Brain microvascular endothelial cell (primary cell): ENCODE results near the gene PSPN.

ENCODE experiments used
- DNase-seq: peaks from one replicate; pipeline ENCODE4 v3.0.0-alpha.2; 2020
- H3K27ac ChIP-seq: fragments of 250-450 bp; sonication (Bioruptor Pico); 2 replicates; pipeline ENCODE4 v1.5.1; 2020; ENCODE audit warnings: mild to moderate bottlenecking, moderate library complexity
- H3K27me3 ChIP-seq: fragments of 250-450 bp; sonication (Bioruptor Pico); replicated peaks from 2 replicates; pipeline ENCODE4 v1.5.1; 2020; ENCODE audit warnings: mild to moderate bottlenecking
- H3K36me3 ChIP-seq: fragments of 250-450 bp; sonication (Bioruptor Pico); replicated peaks from 2 replicates; pipeline ENCODE4 v1.5.1; 2020; ENCODE audit warnings: mild to moderate bottlenecking
- H3K4me3 ChIP-seq: 2 replicates; pipeline ENCODE4 v1.5.1; 2011; ENCODE audit warnings: low read depth, mild to moderate bottlenecking, control low read depth, low read length, moderate library complexity
- CTCF ChIP-seq: IDR thresholded peaks from 2 replicates; pipeline ENCODE4 v1.5.1; 2011; ENCODE audit warnings: low read depth, mild to moderate bottlenecking, moderate library complexity, low read length, control low read depth, inconsistent platforms; ENCODE audit errors: missing control alignments
- in situ Hi-C: cut with HindIII; loops from 2 replicates; pipeline ENCODE4 v1.10.0; 2017; ENCODE audit warnings: low sequenced_read_pairs, low pct_ligation_motif_present

PSPN gene

GRCh38 chr19:6375411-6376010 lies at the start of gene PSPN:
Gene PSPN (minus strand): TSS chr19:6375933. CDS start chr19:6375849, 84 bp downstream.
- no peak within 1 kb of the TSS for H3K27ac ChIP-seq

GRCh38 chr19:6424939-6425731 lies 49.4 kb upstream of the PSPN start:
- no peak for TF ChIP-seq CTCF
- DNase-seq, result peak; percentile 100
- peaks cover 14% of the 10 kb centered on the region for H3K36me3 ChIP-seq
- H3K27me3 ChIP-seq, result no peaks in the 10 kb centered on the region
- H3K27ac ChIP-seq, result peak overlapping the region; percentile 43
- no peak overlapping the region for H3K4me3 ChIP-seq
- in situ Hi-C loops, result no loop called here

More at GRCh38 chr19:6375411-6376010, at the start of gene PSPN:
- no peaks in the 10 kb centered on the region for H3K27me3 ChIP-seq
- H3K36me3 ChIP-seq, result peaks cover 21% of the 10 kb centered on the region
- DNase-seq, result no peak
- no peak within 1 kb of the TSS for H3K4me3 ChIP-seq
- TF ChIP-seq CTCF, result no peak
- in situ Hi-C loops, result no loop called here

- in situ Hi-C loops, result no loop called here
- DNase-seq, result no peak
- Histone ChIP-seq H3K27me3 (no peaks in the 10 kb centered on the region), H3K27ac (peak within 1 kb of the TSS; percentile 43), H3K36me3 (peaks cover 17% of the 10 kb centered on the region), H3K4me3 (peak within 1 kb of the TSS; percentile 93)
- TF ChIP-seq CTCF, result no peak
Measured at GRCh38 chr19:6424195-6424938, 48.6 kb upstream of the PSPN start, which contains the start of gene KHSRP. Gene KHSRP (minus strand): TSS chr19:6424811. CDS start chr19:6424701, 110 bp downstream.

- in situ Hi-C loops, result no loop called here
- H3K27ac ChIP-seq, result peak overlapping the region; percentile 17
- TF ChIP-seq CTCF, result no peak
- no peaks in the 10 kb centered on the region for H3K27me3 ChIP-seq
- H3K4me3 ChIP-seq, result peak overlapping the region; percentile 93
- peak; percentile 33 for DNase-seq
- peaks cover 24% of the 10 kb centered on the region for H3K36me3 ChIP-seq
Measured at GRCh38 chr19:6423499-6424194, 47.9 kb upstream of the PSPN start.
